Measurements from ENCODE around the gene IL37. TPM values are rescaled to one million over a fixed set of nuclear protein-coding genes. Genes with fewer than 3 reads are reported as not detected.

IL37 gene
- total and polyA plus RNA-seq, 2 of the 13 experiments (the other 11 are each of a cell fraction or from before 2014, with no cell fraction given) = not detected

DNA sequence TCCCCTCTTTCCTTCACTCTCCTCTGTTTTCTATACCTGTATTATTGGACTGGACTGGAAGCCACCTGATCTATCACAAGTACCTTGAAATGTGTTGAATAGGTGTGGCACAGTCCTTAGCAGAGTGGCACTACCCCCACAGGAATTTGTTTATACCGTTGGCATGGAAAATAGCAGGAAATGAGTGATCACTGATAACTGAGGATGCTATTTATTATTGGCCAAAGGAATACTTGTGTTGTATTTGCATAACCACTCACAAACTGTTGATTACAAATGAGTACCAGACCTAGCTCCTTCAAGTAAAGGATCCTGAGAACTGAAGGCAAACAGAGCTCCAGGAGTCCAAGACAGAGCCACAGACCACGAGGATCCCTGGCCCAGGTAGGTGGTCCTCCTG lies at the start of gene IL37 (continued):
- TF ChIP-seq, protein P1, sequence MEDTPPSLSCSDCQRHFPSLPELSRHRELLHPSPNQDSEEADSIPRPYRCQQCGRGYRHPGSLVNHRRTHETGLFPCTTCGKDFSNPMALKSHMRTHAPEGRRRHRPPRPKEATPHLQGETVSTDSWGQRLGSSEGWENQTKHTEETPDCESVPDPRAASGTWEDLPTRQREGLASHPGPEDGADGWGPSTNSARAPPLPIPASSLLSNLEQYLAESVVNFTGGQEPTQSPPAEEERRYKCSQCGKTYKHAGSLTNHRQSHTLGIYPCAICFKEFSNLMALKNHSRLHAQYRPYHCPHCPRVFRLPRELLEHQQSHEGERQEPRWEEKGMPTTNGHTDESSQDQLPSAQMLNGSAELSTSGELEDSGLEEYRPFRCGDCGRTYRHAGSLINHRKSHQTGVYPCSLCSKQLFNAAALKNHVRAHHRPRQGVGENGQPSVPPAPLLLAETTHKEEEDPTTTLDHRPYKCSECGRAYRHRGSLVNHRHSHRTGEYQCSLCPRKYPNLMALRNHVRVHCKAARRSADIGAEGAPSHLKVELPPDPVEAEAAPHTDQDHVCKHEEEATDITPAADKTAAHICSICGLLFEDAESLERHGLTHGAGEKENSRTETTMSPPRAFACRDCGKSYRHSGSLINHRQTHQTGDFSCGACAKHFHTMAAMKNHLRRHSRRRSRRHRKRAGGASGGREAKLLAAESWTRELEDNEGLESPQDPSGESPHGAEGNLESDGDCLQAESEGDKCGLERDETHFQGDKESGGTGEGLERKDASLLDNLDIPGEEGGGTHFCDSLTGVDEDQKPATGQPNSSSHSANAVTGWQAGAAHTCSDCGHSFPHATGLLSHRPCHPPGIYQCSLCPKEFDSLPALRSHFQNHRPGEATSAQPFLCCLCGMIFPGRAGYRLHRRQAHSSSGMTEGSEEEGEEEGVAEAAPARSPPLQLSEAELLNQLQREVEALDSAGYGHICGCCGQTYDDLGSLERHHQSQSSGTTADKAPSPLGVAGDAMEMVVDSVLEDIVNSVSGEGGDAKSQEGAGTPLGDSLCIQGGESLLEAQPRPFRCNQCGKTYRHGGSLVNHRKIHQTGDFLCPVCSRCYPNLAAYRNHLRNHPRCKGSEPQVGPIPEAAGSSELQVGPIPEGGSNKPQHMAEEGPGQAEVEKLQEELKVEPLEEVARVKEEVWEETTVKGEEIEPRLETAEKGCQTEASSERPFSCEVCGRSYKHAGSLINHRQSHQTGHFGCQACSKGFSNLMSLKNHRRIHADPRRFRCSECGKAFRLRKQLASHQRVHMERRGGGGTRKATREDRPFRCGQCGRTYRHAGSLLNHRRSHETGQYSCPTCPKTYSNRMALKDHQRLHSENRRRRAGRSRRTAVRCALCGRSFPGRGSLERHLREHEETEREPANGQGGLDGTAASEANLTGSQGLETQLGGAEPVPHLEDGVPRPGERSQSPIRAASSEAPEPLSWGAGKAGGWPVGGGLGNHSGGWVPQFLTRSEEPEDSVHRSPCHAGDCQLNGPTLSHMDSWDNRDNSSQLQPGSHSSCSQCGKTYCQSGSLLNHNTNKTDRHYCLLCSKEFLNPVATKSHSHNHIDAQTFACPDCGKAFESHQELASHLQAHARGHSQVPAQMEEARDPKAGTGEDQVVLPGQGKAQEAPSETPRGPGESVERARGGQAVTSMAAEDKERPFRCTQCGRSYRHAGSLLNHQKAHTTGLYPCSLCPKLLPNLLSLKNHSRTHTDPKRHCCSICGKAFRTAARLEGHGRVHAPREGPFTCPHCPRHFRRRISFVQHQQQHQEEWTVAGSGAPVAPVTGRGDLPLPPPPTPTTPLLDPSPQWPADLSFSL (CRISPR knock-in tag; IDR thresholded peaks at IDR 0.05) = no peak
- TF ChIP-seq HDAC1 (CRISPR knock-in tag; IDR thresholded peaks at IDR 0.05) (no peak), IKZF1 (IDR thresholded peaks at IDR 0.05) (no peak), ATF7-NPFF (CRISPR knock-in tag; IDR thresholded peaks at IDR 0.05; ENCODE audit: low read depth) (no peak), KLF13 (CRISPR knock-in tag; IDR thresholded peaks at IDR 0.05) (no peak), ZNF180 (CRISPR knock-in tag; IDR thresholded peaks at IDR 0.05; ENCODE audit: borderline replicate concordance, low read depth) (no peak), KDM3A (CRISPR knock-in tag; IDR thresholded peaks at IDR 0.05; ENCODE audit: low read depth) (no peak), ZNF207 (IDR thresholded peaks at IDR 0.05; ENCODE audit: borderline replicate concordance) (no peak), ZNF3 (CRISPR knock-in tag; IDR thresholded peaks at IDR 0.05) (no peak), CBFB (CRISPR knock-in tag; IDR thresholded peaks at IDR 0.05) (no peak)

Measured in HepG2 (cell line).